HG03457 (cell line): ENCODE data around the gene PAPPA2.

ENCODE experiments used
- ATAC-seq: cut with Tn5 transposase; IDR thresholded peaks from one replicate; pipeline ENCODE4 v1.9.1; 2021; ENCODE audit warnings: moderate number of reproducible peaks; ENCODE audit not compliant: unreplicated experiment

The PAPPA2 gene

DNA sequence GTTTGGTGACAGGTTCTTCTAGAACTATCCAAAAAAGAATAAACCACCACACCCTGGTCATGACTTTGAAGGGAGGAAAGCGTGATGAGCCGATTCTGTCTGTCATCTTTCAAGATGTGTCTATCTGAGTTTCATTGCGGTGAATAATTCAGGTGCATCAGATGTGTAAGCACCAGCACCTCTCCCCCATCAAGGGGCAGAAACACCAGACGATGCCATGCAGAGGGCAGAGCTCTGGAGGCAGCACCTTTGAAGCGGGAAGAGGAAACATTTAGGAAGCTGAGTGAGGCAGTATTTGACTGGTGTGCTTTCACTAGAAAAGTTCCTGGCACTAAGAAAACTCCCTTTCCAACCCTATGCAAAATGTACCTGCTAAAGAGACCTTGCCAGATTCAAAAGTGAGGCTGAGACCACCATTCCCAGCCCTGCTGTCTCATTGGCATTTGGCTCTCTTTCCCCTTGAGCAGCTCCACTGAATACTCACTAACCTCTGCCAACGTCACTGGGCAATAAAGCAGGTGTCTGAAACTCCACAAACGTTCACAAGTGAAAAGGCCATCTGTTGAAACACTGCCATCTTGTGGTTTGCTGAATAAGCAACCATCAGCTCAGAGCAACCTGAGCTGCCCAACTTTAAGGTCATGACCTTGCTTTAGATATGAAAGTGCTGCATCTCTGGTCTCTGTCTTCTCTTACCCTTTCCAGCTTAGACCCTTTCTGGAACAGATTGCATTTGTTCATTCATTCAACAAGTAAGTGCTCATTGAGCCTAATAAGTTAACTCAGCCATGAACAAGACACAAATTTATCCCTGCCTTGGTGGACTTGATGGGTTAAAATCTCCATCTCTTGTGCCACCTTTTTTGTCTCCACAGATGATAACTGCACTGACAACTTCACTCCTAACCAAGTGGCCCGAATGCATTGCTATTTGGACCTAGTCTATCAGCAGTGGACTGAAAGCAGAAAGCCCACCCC, 228.6 kb downstream of the PAPPA2 start:
- ATAC-seq, result peak; percentile 85

DNA sequence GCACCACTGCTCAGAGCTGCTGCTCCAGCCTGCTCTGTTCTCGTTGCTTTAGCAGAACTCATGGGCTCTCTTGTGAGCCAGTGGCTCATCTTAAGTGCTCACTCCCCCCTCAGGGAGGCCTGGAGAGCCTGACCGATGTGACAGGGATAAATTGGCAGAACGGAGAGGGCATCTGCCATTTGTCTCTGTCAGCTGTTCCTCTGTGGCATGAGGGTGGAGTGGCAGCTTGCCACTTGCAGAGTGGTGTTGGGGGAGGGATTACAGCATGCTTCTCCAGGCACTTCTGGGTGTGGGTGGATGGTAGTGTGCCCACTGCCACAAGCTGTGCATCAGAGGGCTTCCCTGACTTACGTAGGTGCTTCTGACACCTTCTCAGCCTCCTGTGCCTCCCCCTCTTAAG, 229.5 kb downstream of the PAPPA2 start:
- ATAC-seq, result no peak

DNA sequence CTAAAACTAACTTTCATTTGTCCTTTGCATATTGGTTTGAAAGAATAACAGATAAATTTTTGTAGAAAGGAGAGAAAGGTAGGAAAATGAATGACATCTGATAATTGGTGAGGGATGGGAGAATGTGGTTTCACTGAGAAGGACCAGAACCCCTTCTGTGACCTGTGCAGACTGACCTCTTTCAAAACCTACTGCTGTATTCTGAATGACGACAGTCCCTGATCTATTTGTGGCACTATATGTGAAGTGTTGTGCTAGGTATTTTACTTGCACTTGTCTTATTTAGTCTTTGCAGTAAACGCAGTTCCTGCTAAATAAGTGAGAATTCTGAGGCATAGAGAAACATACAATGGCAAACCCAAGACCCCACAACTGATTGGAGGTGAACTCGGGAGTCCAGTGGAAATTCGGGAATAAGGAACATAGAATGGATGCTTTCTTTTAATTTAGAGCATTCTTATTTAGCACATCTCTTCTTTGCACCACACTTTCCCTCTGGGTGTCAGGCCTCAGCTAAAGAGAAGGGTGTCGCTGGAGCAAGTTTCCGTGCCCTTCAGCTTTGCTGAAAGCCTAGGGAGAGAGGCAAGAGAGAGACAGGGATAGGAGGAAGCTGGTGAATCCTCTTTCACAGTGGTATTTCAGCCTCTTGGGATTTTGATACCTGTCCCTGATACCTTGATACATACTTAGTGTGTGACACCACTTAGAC, 230.2 kb downstream of the PAPPA2 start:
- no peak for ATAC-seq

DNA sequence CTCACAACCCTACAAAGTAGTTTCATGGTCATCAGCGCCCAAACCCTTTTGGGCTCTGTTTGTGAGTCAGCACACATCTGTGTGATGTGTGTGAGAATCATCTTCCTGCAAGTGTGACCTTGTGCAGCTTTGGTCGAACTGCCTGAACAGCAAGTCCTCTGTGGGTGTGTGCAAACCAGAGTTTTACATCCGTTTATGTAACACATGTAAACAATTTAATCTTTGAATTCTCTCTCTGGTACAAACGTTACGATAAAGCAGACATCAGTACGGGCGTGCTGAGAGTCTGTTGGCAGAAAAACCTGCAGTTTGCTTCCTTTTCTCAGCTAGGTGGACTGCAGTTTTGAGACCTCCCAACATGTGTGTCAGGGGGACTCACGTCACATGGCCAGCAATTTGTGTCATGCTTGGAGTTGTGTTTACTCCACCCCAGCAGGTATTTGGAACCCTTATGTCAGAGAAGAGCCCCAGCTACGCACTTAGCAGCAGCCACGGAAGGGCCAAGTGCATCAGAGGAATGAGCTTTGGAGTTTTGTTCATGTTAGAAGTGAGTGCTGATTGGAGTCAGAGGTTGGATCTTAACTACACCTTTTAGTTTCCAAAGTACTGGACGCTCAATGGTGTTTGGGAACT, 230.8 kb downstream of the PAPPA2 start:
- ATAC-seq, result no peak

DNA sequence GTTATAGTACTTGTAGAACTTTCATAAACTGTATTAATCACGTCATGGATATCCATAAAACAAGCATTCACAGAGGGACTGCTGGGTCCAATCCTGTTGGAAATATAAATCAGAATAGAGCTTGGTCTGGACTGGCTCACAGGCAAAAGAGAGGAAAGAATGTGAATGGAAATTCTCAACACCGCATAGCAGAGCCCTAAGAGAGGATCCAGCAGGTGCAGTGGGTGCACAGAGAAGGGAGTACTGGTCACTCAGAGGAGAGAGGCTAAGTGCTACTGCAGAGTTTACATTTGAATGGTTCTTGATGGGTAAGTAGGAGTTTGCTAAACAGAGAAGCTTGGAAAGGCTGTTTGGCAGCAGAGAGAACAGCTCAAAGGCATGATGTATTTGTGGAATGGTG, 231.7 kb downstream of the PAPPA2 start:
- no peak for ATAC-seq

DNA sequence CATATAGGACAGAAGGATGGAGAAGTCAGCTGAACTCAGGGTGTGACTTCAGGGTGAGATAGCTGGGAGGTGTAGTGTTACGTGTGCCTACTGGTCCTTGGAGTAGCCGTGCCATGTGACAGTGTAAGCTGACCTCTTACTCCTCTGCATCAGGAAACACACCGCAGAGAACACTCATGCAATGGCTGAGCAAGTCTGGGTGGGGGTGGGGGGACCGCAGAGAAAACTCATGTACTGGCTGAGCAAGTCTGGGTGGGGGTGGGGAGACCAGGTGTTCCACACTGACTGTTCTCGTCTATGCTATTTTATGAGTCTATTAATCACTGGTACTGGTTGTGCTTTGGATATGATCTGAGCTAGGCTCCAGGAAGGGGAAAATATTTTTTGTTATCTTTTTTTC, 233.1 kb downstream of the PAPPA2 start:
- no peak for ATAC-seq

DNA sequence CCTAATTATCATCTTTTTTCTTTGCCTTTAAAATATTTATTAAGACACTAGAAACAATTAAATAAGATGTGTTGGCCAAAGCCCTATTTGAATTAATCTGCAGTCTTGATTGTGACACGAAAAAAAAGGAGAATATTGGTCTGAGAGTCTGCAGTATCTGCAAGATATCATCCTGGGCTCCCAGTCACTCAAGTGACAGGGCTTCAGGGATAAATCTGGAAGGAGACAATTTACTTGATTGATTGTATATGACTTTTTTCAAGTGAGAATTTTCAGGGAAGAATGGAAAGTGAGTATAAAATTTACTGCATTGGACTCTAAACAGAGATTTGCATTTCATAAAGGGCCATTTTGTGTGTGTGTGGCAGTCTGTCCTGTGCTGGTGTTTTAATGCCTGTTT, 233.7 kb downstream of the PAPPA2 start:
- no peak for ATAC-seq

DNA sequence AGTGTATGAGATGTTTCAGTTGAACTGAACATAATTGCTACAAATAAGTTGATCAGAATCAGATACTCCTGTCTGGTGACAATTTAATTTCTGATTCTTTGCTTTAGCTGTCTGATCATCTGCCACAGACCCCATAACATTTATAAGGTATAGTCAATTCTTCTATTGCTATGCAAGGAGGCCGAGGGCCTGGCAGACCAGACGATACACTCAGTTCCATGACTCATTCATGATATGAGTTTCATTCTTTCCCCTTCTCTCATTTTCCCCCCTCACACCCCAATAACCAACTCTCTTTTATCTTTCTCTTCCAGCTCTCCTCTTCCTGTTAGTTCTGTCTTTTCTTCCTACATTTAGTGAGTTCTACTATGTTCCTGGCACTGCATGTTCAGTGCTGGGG, 236.8 kb downstream of the PAPPA2 start:
- ATAC-seq, result no peak

DNA sequence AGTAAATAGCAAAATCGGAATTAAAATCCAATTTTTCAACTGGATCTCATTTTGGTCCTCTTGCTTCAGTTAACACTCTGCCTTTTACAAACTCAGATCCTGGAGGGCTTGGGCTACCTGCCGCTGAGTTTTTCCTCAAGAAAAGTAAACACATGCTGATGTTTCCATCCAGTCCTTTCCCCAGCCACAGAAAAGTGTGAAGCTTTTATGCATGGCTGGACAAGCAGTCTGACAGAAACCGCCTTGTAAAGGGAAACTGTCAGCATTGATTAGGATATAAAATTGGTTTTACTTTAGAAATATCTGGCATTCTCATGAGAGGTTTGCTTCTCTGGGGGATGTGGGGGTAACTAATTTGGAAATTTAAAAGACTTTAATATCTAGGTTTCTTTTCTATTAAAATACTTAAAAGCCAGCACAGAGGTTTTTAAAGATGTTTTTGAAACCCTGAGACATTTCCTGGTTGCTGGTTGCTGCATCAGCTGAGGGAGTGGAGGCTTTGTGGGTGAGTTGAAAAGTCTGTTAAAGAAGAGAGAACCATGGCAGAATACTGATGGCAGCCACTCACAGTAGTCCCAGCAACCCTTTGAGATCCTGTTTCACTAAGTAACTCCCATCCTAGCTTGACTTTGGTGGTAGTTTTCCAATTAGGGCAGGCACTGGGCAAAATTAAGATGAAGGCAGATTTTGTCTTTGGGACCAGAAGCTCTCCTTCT, 238.3 kb downstream of the PAPPA2 start:
- no peak for ATAC-seq

DNA sequence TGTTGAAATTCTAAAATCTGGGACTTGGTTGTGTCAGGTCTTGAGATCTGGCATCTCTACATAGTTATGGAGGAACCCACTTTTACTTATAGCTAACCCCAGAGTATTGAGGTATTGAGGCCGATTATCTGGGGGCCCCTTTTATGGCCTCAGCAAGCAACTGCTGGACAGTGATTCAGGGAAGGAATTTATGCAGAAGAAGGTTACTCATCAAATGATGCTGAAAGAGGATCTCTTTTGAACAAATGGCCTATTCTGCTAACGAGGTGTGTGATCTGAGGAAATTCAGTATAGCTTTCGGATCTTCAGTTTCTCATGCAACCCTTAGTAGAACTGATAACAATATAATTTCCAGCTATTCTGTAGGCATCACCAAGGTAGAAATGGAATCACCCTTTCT, 239.9 kb downstream of the PAPPA2 start:
- no peak for ATAC-seq

DNA sequence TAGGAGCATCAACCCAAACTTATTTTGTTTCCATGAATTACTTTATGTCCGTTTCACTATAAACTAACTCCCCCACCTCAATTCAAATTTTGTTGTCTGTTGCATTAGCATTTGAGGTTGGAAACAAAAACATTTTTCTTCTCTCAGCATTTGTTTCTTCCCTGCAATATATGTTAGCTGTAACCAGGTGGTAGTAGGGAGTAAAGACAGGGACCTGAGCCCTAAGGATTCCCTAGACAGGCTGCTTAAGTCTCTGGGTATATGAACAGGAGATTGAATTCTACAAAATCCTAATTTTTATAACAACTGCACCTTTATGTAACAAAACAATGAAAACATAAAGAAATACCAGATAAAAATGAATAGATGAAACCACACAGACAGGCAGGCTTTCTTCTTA, 242.6 kb downstream of the PAPPA2 start:
- ATAC-seq, result no peak

DNA sequence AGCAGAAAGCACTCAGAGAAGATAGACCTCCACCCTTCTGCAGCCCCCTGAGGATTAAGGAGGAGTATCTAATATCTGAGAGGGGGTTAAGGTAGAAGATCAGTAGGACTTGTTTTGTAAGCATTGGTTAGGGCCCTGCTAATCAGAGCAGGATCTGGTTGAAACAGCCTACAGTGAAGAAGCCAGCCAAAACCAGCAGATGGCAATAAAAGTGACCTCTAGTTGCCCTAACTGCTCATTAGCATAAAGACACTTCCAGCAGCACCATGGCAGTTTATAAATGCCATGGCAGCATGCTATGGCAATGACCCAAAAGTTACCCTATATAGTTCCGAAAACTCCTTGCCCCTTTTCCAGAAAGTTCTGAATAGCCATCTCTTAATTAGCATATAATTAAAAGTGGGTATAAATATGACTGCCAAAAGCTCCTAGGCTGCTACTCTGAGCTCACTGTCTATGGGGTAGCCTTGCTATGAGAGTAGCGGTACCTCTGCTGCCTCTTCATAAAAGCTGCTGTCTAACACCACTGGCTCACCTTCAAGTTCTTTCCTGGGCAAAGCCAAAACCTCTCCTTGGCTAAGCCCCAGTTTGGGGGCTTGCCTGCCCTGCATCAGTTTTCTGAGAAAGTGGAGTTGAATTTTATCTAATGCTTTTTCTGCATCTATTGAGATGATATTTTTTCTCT, 254.2 kb downstream of the PAPPA2 start:
- no peak for ATAC-seq

DNA sequence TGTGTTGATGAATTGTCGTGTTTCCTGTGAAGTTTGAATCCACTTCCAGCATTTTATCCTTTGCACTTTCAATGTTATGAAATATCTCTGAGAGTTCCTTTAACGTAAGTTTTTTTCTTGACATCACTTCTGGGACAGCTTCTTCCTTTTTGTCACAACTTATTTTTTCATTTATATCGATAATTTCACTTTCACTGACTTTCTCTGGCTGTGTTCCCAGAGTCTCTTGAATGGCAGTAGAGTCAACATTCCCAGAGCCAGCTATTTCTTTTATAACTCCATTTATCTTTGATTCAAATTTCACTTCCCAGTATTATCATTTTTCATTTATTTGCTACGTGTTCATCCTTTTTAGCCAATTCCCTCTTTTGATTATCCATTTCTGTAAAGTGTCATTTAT, 256.5 kb downstream of the PAPPA2 start:
- no peak for ATAC-seq

DNA sequence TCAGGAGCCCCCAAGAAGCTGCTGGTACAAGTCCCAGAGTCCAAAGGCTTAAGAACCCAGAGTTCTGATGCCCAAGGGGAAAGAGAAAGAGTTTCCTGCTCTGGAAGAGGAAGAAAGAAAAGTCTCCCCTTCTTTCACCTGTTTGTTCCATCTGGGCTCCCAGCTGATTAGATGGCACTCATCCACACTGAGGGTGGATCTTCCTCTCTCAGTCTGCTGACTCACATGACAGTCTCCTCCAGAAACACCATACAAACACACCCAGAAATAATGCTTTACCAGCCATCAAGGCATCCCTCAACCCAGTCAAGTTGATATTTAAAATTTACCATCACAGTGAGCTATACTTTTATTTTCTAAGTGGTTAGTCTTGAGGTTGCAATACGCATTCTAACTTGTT, 257.9 kb downstream of the PAPPA2 start:
- no peak for ATAC-seq

DNA sequence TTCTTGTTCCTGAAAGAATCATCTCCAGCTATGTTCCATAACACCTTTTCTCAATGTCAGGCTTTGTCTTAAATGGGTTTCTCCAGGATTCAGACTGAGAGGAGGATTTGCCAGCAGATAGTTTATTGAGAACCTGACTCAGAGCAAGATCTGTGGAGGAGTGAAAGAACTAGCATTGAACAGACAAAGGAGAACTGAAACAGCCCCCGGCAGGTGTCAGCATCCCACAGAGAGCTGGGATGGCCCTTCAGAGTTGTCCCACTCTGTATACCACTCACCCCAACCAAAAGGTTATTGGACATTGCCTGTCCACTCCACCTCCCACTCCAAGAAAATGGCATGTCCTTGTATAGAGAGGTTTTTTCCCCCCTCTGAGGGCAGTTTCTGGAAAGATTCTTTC, 270.7 kb downstream of the PAPPA2 start:
- no peak for ATAC-seq

DNA sequence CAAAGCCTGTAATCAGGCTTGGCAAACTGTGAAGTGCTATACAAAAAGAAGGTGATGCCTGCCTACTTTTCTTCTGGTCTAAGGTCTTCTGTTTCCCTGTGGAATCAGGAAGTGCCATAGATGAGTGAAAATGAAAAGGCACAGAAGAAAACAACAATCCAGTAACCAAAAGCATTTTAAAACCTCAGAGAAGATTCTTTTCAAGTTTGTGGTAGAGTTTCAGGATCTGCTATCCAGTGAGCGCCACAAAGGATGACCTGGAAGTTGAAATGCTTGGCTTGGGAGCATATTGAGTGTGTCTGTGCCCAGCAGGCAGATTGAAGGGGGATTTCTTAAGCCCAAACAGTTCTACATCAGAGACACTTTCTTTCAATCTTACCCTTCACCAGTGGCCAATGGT, 272.2 kb downstream of the PAPPA2 start:
- ATAC-seq, result no peak

DNA sequence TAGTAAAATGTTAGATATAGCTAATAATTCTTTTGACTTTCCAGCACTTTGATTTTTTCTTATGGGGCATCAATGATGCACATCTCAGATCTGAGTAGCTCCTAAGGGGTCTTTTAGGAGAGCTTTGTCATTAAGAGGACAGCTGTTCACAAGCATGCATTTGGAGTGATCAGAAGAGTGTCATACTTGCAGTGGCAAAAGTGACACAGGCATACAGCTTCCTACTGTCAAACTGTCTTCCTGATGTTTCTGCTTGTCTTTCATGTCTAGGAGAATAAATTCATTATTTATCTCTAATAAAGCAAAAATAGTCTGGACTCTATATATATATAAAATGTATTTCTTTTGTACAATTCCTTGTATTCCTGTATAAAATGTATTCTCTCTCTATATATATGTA, 273.0 kb downstream of the PAPPA2 start:
- no peak for ATAC-seq

DNA sequence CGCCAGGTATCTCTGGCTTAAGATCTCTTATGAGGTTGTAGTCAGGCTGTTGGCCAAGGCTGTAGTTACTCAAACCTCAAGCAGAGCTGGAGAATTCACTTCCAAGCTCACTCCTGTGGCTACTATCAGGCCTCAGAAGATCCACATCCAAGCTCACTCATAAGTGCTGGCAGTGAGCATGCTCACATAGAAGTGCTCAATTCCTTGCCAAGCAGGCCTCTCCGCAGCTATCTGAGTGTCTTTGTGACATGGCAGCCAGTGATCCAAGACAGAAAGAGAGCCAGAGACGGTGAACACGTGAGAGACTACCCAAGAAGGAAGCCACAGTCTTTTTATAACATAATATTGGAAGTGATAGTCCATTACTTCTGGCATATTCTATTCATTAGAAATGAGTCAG, 278.2 kb downstream of the PAPPA2 start:
- no peak for ATAC-seq

DNA sequence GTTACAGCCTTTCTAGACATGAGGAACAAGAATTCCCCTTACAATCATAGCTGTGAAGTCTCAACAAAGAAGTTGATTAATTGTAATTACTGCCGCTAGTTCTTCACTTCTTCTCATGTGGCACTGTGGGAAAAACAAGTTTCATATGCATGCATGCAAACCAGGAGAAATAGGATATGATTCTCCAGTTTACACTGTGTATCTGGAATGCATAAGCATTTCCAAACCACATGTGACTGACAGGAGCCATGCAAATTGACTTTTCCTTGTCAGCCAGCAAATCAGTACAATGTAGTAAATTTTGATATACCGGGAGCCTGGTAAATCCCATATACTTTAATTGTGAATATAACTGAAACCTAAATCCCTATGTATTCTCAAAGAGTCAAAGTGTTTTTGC, 279.3 kb downstream of the PAPPA2 start:
- ATAC-seq, result no peak

DNA sequence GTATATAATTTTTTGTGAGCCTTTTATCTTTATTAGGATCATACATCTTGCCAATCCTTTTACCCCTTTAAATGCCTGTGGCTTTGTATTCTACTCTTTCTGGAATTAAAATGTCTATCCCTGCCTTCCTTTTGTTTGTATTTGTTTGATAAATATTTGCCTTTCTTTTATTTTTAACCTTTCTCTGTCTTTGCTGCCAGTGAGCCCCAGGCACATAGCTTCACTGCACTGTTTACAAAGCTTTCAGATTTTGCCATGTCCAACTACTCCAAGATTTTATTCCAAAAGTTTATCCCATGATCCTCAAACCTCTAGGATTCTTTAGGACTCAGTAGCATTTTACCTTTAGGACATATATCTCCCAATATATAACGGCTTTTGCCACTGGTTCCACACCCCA, 281.2 kb downstream of the PAPPA2 start:
- ATAC-seq, result no peak

DNA sequence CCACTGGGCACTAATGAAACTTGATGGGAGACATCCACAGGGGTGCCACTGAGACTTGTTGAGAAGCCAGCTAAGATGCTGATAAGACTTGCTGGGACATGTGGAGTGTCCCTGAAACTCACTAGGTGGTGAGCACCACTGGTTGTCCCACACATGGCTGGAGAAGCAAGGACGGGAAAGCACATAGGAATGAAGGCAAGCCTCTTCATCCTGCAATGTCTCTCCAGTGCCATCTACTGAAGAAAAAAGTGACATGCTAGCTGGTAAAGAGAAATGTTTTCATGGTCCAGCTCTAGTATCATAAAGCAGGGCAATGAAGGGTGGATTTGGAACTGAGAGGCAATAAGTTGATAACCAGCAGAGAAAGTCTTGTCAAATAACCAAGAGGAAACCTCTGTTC, 283.0 kb downstream of the PAPPA2 start:
- ATAC-seq, result no peak
